SK-N-SH (cell line): ENCODE results near the gene OSBPL10.

ENCODE experiments used
- CTCF ChIP-seq: fragments of 200-600 bp; sonication (generic); IDR thresholded peaks from 2 replicates; pipeline ENCODE4 v1.6.1; 2017; ENCODE audit warnings: antibody characterized with exemption, mild to moderate bottlenecking, moderate library complexity
- MXI1 ChIP-seq: IDR thresholded peaks from 2 replicates; pipeline ENCODE4 v1.6.1; 2012; ENCODE audit warnings: mild to moderate bottlenecking, low read depth, low read length, improper control_type of control experiment
- RAD21 ChIP-seq: IDR thresholded peaks from 2 replicates; pipeline ENCODE4 v1.6.1; 2012; ENCODE audit warnings: mild to moderate bottlenecking, low read length
- TF ChIP-seq, protein P1 (sequence below): IDR thresholded peaks from 2 replicates; pipeline ENCODE4 v1.6.1; 2012; ENCODE audit warnings: mild to moderate bottlenecking, low read depth, low read length, moderate library complexity

GRCh38 chr3:31847760-31848159 lies 133.3 kb downstream of the OSBPL10 start:
- TF ChIP-seq CTCF (no peak), MXI1 (no peak), RAD21 (no peak)
- TF ChIP-seq, protein P1, sequence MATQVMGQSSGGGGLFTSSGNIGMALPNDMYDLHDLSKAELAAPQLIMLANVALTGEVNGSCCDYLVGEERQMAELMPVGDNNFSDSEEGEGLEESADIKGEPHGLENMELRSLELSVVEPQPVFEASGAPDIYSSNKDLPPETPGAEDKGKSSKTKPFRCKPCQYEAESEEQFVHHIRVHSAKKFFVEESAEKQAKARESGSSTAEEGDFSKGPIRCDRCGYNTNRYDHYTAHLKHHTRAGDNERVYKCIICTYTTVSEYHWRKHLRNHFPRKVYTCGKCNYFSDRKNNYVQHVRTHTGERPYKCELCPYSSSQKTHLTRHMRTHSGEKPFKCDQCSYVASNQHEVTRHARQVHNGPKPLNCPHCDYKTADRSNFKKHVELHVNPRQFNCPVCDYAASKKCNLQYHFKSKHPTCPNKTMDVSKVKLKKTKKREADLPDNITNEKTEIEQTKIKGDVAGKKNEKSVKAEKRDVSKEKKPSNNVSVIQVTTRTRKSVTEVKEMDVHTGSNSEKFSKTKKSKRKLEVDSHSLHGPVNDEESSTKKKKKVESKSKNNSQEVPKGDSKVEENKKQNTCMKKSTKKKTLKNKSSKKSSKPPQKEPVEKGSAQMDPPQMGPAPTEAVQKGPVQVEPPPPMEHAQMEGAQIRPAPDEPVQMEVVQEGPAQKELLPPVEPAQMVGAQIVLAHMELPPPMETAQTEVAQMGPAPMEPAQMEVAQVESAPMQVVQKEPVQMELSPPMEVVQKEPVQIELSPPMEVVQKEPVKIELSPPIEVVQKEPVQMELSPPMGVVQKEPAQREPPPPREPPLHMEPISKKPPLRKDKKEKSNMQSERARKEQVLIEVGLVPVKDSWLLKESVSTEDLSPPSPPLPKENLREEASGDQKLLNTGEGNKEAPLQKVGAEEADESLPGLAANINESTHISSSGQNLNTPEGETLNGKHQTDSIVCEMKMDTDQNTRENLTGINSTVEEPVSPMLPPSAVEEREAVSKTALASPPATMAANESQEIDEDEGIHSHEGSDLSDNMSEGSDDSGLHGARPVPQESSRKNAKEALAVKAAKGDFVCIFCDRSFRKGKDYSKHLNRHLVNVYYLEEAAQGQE = no peak
